ENCODE results near the gene GPR75.

GPR75 gene

DNA sequence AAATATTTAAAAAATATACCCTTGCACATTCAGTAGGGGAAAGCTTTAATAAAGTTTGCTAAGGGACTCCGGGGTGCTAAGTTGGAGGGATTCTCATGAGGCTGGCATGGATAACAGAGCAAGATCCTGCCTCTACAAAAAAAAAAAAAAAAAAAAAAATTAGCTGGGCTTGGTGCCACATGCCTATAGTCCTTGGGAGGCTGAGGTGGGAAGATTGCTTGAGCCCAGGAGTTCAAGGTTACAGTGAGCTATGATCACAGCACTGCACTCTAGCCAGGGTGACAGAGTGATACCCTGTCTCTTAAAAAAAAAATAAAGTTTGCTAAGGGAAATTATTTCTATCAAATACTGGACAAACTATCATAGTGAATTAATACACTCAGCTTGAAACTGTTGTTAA lies 17.3 kb upstream of the GPR75 start:
- no peaks in the 10 kb centered on the region for H3K4me1 Mint-ChIP-seq
- no peaks in the 10 kb centered on the region for H3K27me3 Mint-ChIP-seq (ENCODE audit: low read depth)
- peak overlapping the region in 1 of 3 experiments; percentile 79 for H3K27ac Mint-ChIP-seq
- no peaks in the 10 kb centered on the region for H3K9me3 Mint-ChIP-seq
- H3K36me3 Mint-ChIP-seq (ENCODE audit: low read depth), result peaks cover 73% of the 10 kb centered on the region
- TF ChIP-seq, protein P1, sequence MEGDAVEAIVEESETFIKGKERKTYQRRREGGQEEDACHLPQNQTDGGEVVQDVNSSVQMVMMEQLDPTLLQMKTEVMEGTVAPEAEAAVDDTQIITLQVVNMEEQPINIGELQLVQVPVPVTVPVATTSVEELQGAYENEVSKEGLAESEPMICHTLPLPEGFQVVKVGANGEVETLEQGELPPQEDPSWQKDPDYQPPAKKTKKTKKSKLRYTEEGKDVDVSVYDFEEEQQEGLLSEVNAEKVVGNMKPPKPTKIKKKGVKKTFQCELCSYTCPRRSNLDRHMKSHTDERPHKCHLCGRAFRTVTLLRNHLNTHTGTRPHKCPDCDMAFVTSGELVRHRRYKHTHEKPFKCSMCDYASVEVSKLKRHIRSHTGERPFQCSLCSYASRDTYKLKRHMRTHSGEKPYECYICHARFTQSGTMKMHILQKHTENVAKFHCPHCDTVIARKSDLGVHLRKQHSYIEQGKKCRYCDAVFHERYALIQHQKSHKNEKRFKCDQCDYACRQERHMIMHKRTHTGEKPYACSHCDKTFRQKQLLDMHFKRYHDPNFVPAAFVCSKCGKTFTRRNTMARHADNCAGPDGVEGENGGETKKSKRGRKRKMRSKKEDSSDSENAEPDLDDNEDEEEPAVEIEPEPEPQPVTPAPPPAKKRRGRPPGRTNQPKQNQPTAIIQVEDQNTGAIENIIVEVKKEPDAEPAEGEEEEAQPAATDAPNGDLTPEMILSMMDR (IDR thresholded peaks at IDR 0.05; ENCODE audit: unreplicated experiment in 3 of 3), result no peak
- no peak overlapping the region for H3K4me3 Mint-ChIP-seq

DNA sequence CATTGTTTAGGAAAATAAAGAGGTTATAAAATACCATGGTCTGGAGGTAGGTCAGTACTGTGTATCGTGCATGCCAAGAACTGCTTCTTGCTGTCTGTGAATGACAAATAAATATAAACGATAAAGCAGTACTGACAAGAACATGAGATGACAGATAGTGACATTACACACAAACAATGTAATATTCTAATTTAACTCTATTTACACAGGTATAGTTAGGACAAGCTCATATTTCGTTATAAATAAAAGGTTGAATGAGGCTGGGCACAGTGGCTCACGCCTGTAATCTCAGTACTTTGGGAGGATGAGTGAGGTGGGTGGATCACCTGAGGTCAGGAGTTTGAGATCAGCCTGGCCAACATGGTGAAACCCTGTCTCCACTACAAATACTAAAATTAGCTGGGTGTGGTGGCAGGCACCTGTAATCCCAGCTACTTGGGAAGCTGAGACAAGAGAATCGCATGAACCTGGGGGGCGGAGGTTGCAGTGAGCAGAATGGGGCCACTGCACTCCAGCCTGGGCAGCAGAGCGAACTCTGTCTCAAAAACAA lies 14.7 kb upstream of the GPR75 start:
- H3K27ac Mint-ChIP-seq, result no peak overlapping the region
- TF ChIP-seq, protein P1 (IDR thresholded peaks at IDR 0.05; ENCODE audit: unreplicated experiment in 3 of 3), result no peak
- H3K4me3 Mint-ChIP-seq, result no peak overlapping the region
- H3K9me3 Mint-ChIP-seq, result no peaks in the 10 kb centered on the region
- H3K4me1 Mint-ChIP-seq, result no peaks in the 10 kb centered on the region
- no peaks in the 10 kb centered on the region for H3K27me3 Mint-ChIP-seq (ENCODE audit: low read depth)
- peaks cover 56% of the 10 kb centered on the region for H3K36me3 Mint-ChIP-seq (ENCODE audit: low read depth)

DNA sequence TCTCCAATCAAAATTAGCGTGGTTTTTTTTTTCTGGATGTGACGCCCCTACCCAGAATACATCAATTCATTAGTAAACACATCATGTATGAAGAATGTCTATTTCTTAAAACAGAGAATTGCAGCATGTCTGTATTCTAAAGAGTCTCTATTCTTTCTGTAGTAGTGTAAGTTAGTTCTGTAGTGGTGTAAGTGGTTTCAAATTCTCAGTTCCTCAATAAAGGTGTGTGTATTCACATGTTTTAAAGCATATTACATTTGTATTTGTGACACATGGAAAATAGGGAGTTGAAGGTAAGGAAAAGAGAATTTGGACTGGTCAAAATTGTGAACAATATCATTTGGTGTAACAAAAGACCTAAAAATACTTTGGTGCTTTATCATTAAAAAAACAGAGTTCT lies 8.0 kb upstream of the GPR75 start:
- H3K4me3 Mint-ChIP-seq, result no peak overlapping the region
- H3K27ac Mint-ChIP-seq, result no peak overlapping the region
- H3K27me3 Mint-ChIP-seq (ENCODE audit: low read depth), result no peaks in the 10 kb centered on the region
- H3K4me1 Mint-ChIP-seq, result no peaks in the 10 kb centered on the region
- H3K9me3 Mint-ChIP-seq, result no peaks in the 10 kb centered on the region
- TF ChIP-seq, protein P1 (IDR thresholded peaks at IDR 0.05; ENCODE audit: unreplicated experiment in 3 of 3), result no peak
- H3K36me3 Mint-ChIP-seq (ENCODE audit: low read depth), result peaks cover 41% of the 10 kb centered on the region

DNA sequence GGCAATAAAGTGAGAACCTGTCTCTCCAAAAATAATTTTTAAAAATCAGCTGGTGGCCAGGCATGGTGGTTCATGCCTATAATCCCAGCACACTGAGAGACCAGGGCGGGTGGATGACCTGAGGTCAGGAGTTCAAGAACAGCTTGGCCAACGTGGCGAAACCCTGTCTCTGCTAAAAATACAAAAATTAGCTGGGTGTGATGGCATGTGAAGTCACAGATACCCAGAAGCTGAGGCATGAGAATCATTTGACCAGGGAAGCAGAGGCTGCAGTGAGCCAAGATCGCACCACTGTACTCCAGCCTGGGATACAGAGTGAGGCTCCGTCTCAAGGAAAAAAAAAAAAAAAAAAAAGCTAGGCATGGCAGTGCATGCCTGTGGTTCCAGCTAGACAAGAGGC lies 7.4 kb upstream of the GPR75 start:
- peaks cover 41% of the 10 kb centered on the region for H3K36me3 Mint-ChIP-seq (ENCODE audit: low read depth)
- no peaks in the 10 kb centered on the region for H3K27me3 Mint-ChIP-seq (ENCODE audit: low read depth)
- H3K9me3 Mint-ChIP-seq, result no peaks in the 10 kb centered on the region
- H3K4me1 Mint-ChIP-seq, result no peaks in the 10 kb centered on the region
- H3K27ac Mint-ChIP-seq, result no peak overlapping the region
- H3K4me3 Mint-ChIP-seq, result no peak overlapping the region
- TF ChIP-seq, protein P1 (IDR thresholded peaks at IDR 0.05; ENCODE audit: unreplicated experiment in 3 of 3), result no peak

DNA sequence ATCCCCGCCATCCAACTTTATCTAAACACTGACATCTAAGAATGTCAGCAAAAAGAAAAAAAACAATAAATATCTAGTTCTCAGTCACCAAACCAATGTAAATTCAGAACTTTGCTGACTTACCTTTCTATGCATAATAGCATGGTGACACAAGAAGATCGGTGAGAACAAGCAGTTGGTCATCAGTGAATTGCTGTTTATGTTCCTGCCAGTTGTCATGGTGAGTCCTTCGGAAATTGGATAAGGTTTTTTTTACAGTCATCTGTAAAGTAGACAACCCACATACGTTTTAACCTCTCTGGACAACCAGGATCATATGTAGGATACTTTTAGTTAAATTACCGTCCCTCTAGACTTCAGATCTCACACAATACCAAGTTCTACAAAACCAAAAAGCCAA lies 6.2 kb upstream of the GPR75 start:
- Mint-ChIP-seq H3K27me3 (ENCODE audit: low read depth) (no peaks in the 10 kb centered on the region), H3K36me3 (ENCODE audit: low read depth) (peaks cover 46% of the 10 kb centered on the region), H3K4me1 (no peaks in the 10 kb centered on the region), H3K27ac (peak overlapping the region in 1 of 3 experiments; percentile 8), H3K9me3 (no peaks in the 10 kb centered on the region), H3K4me3 (no peak overlapping the region)
- TF ChIP-seq, protein P1 (IDR thresholded peaks at IDR 0.05; ENCODE audit: unreplicated experiment in 3 of 3), result no peak

DNA sequence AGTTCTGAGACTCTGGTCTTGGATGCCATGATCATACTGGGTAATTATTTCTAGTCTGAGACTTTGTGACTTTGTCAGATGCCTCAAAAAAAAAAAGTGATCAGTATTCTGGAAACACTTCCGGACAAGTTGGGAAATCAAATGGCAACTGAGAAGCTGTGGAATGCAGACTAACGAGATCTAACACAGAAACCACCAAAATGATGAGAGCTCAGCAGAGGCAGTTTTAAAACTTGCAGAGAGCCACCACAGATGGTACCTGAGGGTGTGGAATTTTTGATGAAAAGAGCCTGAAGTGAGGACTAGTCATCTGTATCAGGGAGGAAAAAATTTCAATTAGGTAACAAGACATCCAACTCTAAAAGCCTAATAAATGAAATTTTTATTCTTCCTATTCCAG lies 5.5 kb upstream of the GPR75 start:
- H3K36me3 Mint-ChIP-seq (ENCODE audit: low read depth), result peaks cover 53% of the 10 kb centered on the region
- H3K4me1 Mint-ChIP-seq, result no peaks in the 10 kb centered on the region
- H3K9me3 Mint-ChIP-seq, result no peaks in the 10 kb centered on the region
- TF ChIP-seq, protein P1 (IDR thresholded peaks at IDR 0.05; ENCODE audit: unreplicated experiment in 3 of 3), result no peak
- no peak overlapping the region for H3K27ac Mint-ChIP-seq
- no peaks in the 10 kb centered on the region for H3K27me3 Mint-ChIP-seq (ENCODE audit: low read depth)
- H3K4me3 Mint-ChIP-seq, result no peak overlapping the region

Measured in nephron (organoid).